Kidney (tissue), 14 donors: ENCODE results near the gene GNG13. TPM values are rescaled to one million over a fixed set of nuclear protein-coding genes. Genes with fewer than 3 reads are reported as not detected.

Source experiments
- DNase-seq, 5 donors: peaks; one replicate each; pipeline ENCODE4 v3.0.0-alpha.2; 2013 to 2020
- FAIRE-seq: peaks from 2 replicates; lab custom pipeline; 2012; peaks lifted over from hg19 to GRCh38; lab: Jason Lieb, UNC
- H3K27ac ChIP-seq, 2 donors: one replicate each; pipeline ENCODE4 v1.7.0; 2013; ENCODE audit warnings: low read depth in 2 of 2, low read length in 2 of 2, inconsistent platforms in 1 of 2
- H3K27me3 ChIP-seq: one replicate; pipeline ENCODE4 v1.7.1; 2013; ENCODE audit warnings: low read length, inconsistent platforms; ENCODE audit not compliant: control insufficient read depth, insufficient read depth
- H3K36me3 ChIP-seq, 3 donors: one replicate each; pipeline versions ENCODE4 v1.7.0 to v1.7.1; 2013; ENCODE audit warnings: low read length in 3 of 3, control low read depth in 1 of 3, inconsistent platforms in 1 of 3; ENCODE audit not compliant: insufficient read depth in 3 of 3, control insufficient read depth in 2 of 3
- H3K4me1 ChIP-seq, 3 donors: one replicate each; pipeline versions ENCODE4 v1.7.0 to v1.7.1; 2013; ENCODE audit warnings: low read length in 3 of 3, inconsistent platforms in 1 of 3, low read depth in 1 of 3; ENCODE audit not compliant: control insufficient read depth in 2 of 3, insufficient read depth in 2 of 3
- H3K4me3 ChIP-seq, 3 donors: one replicate each; pipeline versions ENCODE4 v1.7.0 to v1.8.1; 2013; ENCODE audit warnings: low read length in 3 of 3, control low read depth in 1 of 3, inconsistent platforms in 1 of 3
- H3K9ac ChIP-seq, 3 donors: one replicate each; pipeline versions ENCODE4 v1.7.0 to v1.7.1; 2013; ENCODE audit warnings: low read length in 3 of 3, control low read depth in 1 of 3, inconsistent platforms in 1 of 3
- H3K9me3 ChIP-seq, 3 donors: one replicate each; pipeline versions ENCODE4 v1.7.0 to v1.7.1; 2013; ENCODE audit warnings: low read length in 3 of 3, control low read depth in 1 of 3, inconsistent platforms in 1 of 3; ENCODE audit not compliant: control insufficient read depth in 2 of 3, insufficient read depth in 1 of 3
- intact Hi-C: fragments of 100-400 bp; cut with DNase I; formaldehyde crosslinking; loops from one replicate; pipeline ENCODE4 v1.11.1; 2022
- polyA plus RNA-seq: library from polyadenylated mRNA; stranded (reverse); fragments of 350-450 nt; fragmentation: Illumina TruSeq; extraction: RNeasy Lipid Tissue Mini Kit (QIAGEN cat#74804); gene quantifications from one replicate; pipeline ENCODE4 v1.2.3, GENCODE V29; 2014; ENCODE audit warnings: low read depth, low replicate concordance; ENCODE audit not compliant: insufficient read depth
- total RNA-seq: library from RNA; stranded (reverse); fragmentation: NEBNext Ultra II Directional; extraction: Animal tissue kit (Norgen Biotek cat#: 25700); gene quantifications from one replicate; pipeline ENCODE4 v1.2.1, GENCODE V29; 2021
- TF ChIP-seq, protein P1 (sequence below): IDR thresholded peaks from 3 replicates; pipeline ENCODE4 v1.5.1; 2012; ENCODE audit warnings: mild to moderate bottlenecking, moderate library complexity, borderline replicate concordance; ENCODE audit not compliant: insufficient read depth; ENCODE audit errors: extremely low read depth
- donor health status: control.
- donor health status: control.
- donor health status: control.
- donor health status: control.
- donor health status: control.
- donor health status: DM: yes; HTN: yes; CAD: no.
- donor health status: Normal renal cell carcinoma (clear cell type).

GNG13 gene
- total and polyA plus RNA-seq, 2 donors from 2014 or later: not detected

DNA sequence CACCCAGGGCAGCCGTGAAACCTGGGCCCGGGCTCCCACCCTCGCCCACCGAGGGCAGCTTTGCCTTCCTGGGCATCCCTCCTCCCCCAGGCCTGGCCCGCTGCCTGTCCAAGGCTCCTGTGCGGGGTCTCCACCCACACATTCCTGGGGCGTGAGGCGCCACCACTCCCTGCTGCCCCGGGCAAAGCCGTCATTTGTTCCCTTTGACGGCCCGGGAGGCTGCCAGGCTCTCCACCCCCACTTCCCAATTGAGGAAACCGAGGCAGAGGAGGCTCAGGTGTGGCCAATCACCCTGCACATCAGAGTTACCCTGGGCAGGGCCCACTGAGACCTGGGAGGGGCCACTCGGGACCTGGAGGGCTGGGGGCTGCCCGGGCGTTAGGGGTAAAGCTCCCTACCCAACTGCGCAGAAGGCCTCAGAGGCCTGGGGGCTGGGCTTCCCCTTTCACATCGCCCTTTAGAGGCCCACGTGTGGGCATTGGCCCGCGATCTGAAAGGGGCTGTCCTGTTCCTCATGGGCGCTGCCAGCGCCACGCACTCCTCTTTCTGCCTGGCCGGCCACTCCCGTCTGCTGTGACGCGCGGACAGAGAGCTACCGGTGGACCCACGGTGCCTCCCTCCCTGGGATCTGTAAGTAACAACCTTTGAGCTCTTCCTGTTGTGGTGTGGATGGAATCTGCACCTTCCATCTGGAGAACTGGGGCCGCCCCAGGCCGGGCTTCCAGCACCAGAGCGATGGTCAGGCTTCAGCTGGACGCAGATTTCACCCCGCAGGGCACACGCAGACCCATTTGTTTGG is 39.8 kb downstream of the GNG13 start, which contains the start of gene MSLN:
Gene MSLN (plus strand): TSS at position 190 of the 799 bp plus-strand sequence. CDS start 1,947 bp downstream, outside the sequence.
- intact Hi-C loops: no loop called here
- Histone ChIP-seq H3K4me1 (no peaks in the 10 kb centered on the region), H3K27ac (no peak within 1 kb of the TSS), H3K4me3 (no peak within 1 kb of the TSS), H3K9ac (no peak within 1 kb of the TSS), H3K9me3 (no peaks in the 10 kb centered on the region), H3K27me3 (no peaks in the 10 kb centered on the region), H3K36me3 (no peaks in the 10 kb centered on the region)
- DNase-seq: peak; percentile 64 to 78 (median 70)
- TF ChIP-seq, protein P1, sequence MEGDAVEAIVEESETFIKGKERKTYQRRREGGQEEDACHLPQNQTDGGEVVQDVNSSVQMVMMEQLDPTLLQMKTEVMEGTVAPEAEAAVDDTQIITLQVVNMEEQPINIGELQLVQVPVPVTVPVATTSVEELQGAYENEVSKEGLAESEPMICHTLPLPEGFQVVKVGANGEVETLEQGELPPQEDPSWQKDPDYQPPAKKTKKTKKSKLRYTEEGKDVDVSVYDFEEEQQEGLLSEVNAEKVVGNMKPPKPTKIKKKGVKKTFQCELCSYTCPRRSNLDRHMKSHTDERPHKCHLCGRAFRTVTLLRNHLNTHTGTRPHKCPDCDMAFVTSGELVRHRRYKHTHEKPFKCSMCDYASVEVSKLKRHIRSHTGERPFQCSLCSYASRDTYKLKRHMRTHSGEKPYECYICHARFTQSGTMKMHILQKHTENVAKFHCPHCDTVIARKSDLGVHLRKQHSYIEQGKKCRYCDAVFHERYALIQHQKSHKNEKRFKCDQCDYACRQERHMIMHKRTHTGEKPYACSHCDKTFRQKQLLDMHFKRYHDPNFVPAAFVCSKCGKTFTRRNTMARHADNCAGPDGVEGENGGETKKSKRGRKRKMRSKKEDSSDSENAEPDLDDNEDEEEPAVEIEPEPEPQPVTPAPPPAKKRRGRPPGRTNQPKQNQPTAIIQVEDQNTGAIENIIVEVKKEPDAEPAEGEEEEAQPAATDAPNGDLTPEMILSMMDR: no peak
- FAIRE-seq: no peak

DNA sequence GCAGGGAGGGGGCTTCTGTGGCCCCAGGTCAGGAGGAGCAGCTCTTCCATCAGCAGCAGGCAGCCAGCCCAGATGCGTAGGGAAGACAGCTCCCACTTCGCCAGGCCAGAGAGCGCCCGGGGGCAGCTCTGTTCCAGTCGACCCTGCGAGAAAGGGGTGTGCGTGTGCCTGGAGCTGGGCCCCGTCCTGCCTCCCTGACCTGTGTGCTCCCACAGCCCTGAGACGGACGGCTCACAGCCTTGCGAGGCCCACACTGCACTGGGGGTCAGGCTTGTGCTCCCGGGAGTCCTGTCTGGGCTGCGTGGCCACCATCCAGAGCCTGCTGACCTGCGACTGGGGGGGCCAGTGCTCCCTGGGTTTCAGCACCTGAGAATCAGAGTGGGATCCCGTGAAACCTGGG is 40.5 kb downstream of the GNG13 start:
- no peak for FAIRE-seq
- intact Hi-C loops: no loop called here

DNA sequence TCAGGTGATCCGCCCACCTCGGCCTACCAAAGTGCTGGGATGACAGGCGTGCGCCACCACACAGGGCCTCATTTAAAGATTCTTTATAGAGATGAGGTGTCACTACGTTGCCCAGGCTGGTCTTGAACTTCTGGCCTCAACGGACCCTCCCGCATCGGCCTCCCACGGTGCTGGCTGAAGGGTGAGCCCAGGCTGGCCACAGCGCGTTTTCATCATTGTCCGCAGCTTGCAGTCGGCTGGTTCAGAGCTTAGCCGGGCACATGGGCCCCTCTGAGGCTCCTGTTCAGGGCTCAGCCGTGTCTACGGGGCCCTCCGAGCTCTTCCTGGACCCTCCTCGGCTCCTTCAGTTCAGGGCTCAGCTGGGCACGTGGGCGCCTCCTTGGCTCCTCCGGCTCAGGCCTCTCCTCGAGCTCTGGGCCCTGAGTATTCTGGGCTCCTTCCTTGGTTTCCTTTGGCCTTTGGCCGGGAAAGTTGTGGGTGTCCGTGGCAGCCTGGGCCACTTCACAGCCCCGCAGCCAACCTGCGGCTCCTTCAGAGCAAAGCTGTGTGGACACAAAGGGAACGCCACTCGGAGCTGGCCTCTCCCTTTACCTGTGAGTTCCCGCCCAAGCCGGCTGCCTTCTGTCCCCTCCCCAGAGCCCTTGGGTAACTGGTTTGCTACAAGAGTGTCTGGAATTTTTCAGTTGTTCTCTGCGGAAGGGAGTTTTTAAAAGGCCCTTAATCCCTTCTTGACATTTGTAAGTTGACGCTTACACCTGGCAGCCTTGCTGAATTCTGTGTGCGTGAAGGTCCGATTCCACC is 41.2 kb downstream of the GNG13 start:
- Histone ChIP-seq H3K27ac (no peak overlapping the region), H3K36me3 (no peaks in the 10 kb centered on the region)

More for the DNA sequence above, 40.5 kb downstream of the GNG13 start:
- Histone ChIP-seq H3K36me3 (no peaks in the 10 kb centered on the region), H3K9me3 (no peaks in the 10 kb centered on the region), H3K4me3 (no peak overlapping the region), H3K27ac (no peak overlapping the region), H3K4me1 (no peaks in the 10 kb centered on the region), H3K9ac (no peak overlapping the region), H3K27me3 (no peaks in the 10 kb centered on the region)
- peak in 1 of 5 donors; percentile 75 for DNase-seq
- TF ChIP-seq, protein P1: no peak

More for the DNA sequence above, 41.2 kb downstream of the GNG13 start:
- DNase-seq (peak in 3 of 5 donors; percentile 30 to 37 (median 35)), FAIRE-seq (no peak)
- no peak overlapping the region for H3K9ac ChIP-seq
- no peaks in the 10 kb centered on the region for H3K4me1 ChIP-seq
- intact Hi-C loops: no loop called here
- H3K4me3 ChIP-seq: no peak overlapping the region
- no peaks in the 10 kb centered on the region for H3K9me3 ChIP-seq
- TF ChIP-seq, protein P1: no peak
- no peaks in the 10 kb centered on the region for H3K27me3 ChIP-seq
